ENCODE results near the gene DMBX1. TPM values are rescaled to one million over a fixed set of nuclear protein-coding genes. Genes with fewer than 3 reads are reported as not detected.

Gene DMBX1
- total RNA-seq, 4 donors from 2014 or later = not detected

GRCh38 chr1:46483589-46483988 lies 6.0 kb upstream of the DMBX1 start:
- Histone ChIP-seq H3K27ac (no peak overlapping the region), H3K36me3 (no peaks in the 10 kb centered on the region), H3K27me3 (peaks cover 87% of the 10 kb centered on the region), H3K9me3 (no peaks in the 10 kb centered on the region), H3K4me3 (no peak overlapping the region), H3K4me1 (peaks cover 0 to 2% (median 0%) of the 10 kb centered on the region in 4 donors)
- TF ChIP-seq POLR2AphosphoS5 (IDR thresholded peaks at IDR 0.05) (no peak), POLR2A (IDR thresholded peaks at IDR 0.05) (no peak), EP300 (IDR thresholded peaks at IDR 0.05; ENCODE audit: low read depth) (no peak)
- TF ChIP-seq, protein P1, sequence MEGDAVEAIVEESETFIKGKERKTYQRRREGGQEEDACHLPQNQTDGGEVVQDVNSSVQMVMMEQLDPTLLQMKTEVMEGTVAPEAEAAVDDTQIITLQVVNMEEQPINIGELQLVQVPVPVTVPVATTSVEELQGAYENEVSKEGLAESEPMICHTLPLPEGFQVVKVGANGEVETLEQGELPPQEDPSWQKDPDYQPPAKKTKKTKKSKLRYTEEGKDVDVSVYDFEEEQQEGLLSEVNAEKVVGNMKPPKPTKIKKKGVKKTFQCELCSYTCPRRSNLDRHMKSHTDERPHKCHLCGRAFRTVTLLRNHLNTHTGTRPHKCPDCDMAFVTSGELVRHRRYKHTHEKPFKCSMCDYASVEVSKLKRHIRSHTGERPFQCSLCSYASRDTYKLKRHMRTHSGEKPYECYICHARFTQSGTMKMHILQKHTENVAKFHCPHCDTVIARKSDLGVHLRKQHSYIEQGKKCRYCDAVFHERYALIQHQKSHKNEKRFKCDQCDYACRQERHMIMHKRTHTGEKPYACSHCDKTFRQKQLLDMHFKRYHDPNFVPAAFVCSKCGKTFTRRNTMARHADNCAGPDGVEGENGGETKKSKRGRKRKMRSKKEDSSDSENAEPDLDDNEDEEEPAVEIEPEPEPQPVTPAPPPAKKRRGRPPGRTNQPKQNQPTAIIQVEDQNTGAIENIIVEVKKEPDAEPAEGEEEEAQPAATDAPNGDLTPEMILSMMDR (IDR thresholded peaks at IDR 0.05) = no peak
- DNase-seq = no peak
- in situ Hi-C loops (cut with MboI; ENCODE audit: low pct_ligation_motif_present in 1 of 4, low pct_unique_long_range_greater_than_20kb in 1 of 4, low sequenced_read_pairs in 3 of 4) (no loop called here), intact Hi-C loops (cut with DNase I; ENCODE audit: low total_unique reads) (no loop called here)
- 88 to 90% methylated on average over 11 to 12 of the region's 12 CpGs for WGBS, 2 donors (ENCODE audit: low coverage in 1 of 2)

DNA sequence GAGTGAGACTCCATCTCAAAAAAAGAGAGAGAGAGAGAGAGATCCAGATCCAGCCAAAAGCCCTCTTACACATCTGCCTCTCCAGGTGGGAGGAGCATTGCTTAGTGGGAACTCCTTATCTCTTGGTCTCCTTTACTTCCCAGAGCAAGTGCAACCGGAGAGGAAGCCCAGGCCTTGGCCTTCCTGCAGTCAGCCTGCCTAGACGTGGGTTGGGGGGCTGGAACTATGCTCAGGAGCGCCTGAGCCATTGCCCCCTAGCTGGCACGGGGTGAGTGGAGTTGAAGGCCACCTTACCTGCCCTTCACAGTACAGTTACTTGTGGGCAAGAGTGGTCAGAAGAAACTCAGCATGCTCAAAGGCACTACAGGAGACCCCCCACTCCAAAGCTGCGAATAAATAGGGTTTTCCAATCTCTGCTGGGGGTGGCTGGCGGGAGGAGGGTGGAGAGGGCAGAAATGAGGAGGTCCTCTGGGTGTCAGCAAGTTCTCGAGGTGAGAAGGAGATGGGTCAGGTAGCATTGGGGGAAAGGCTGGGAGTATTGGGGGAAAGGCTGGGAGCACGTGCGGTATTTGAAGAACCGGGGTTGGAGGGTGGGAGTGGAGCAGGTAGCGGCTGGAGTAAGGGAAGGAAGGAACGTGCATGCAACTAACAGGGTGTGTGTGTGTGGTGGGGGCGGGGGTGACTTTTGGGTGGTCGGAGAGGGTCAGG lies 4.7 kb upstream of the DMBX1 start:
- intact Hi-C loops (cut with DNase I; ENCODE audit: low total_unique reads) (no loop called here), in situ Hi-C loops (cut with MboI; ENCODE audit: low pct_ligation_motif_present in 1 of 4, low pct_unique_long_range_greater_than_20kb in 1 of 4, low sequenced_read_pairs in 3 of 4) (no loop called here)
- Histone ChIP-seq H3K4me1 (peaks cover 4 to 12% (median 12%) of the 10 kb centered on the region in 4 donors), H3K36me3 (no peaks in the 10 kb centered on the region), H3K27me3 (peaks cover 89% of the 10 kb centered on the region), H3K9me3 (no peaks in the 10 kb centered on the region), H3K4me3 (no peak overlapping the region), H3K27ac (no peak overlapping the region)
- WGBS, 2 donors (ENCODE audit: low coverage in 1 of 2) = 35 to 54% methylated on average over 7 to 14 of the region's 14 CpGs
- DNase-seq = no peak
- TF ChIP-seq, protein P1 (IDR thresholded peaks at IDR 0.05) = no peak
- no peak for TF ChIP-seq POLR2AphosphoS5 (IDR thresholded peaks at IDR 0.05)
- no peak for TF ChIP-seq POLR2A (IDR thresholded peaks at IDR 0.05)
- TF ChIP-seq EP300 (IDR thresholded peaks at IDR 0.05; ENCODE audit: low read depth) = no peak

DNA sequence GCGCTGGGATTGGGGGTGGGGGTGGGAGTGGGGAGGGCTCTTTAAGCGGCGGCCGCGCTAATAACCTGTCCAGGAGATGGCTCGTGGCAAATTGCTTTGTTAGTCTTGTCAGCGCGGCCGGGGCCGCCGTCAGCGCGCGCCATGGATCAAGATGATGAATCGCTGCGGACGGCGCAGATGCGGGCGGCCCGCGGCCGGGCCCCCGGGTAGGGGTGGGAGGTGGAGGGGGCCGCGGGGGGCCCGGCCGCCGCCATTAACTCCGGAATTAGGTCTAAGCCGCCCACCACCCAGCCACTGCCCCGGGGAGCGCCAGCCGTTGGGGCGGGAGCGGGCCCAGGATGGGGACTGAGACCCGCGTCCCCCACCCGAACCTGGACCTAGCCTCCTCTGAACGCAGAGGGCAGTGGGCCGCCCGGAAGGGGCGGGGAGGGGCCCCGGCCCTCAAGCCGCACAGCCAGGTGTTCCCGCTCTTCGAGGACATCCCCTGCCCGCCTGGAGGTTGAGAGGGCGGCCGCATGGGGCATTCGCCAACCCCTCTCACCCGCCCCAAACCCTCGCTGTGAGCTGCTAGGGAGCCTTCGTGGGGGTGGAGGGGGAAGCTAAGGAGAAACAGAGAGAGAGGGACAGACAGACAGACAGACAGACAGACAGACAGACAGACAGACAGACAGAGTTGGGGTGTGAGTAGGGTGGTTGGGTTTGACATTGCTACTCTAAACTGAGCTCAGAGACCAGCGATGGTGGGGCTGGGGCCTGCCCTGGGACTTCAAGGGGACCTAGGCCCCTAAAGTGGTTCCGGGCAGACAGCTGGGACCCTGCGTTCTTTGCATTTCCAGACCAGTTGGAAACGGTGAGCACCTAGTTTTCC lies 3.8 kb upstream of the DMBX1 start:
- intact Hi-C loops (cut with DNase I; ENCODE audit: low total_unique reads) (no loop called here), in situ Hi-C loops (cut with MboI; ENCODE audit: low pct_ligation_motif_present in 1 of 4, low pct_unique_long_range_greater_than_20kb in 1 of 4, low sequenced_read_pairs in 3 of 4) (no loop called here)
- Histone ChIP-seq H3K27me3 (peaks cover 91% of the 10 kb centered on the region), H3K36me3 (no peaks in the 10 kb centered on the region), H3K27ac (no peak overlapping the region), H3K4me1 (peaks cover 11 to 21% (median 18%) of the 10 kb centered on the region in 4 donors), H3K9me3 (no peaks in the 10 kb centered on the region), H3K4me3 (no peak overlapping the region)
- DNase-seq = no peak
- TF ChIP-seq POLR2AphosphoS5 (IDR thresholded peaks at IDR 0.05) = no peak
- no peak for TF ChIP-seq POLR2A (IDR thresholded peaks at IDR 0.05)
- no peak for TF ChIP-seq EP300 (IDR thresholded peaks at IDR 0.05; ENCODE audit: low read depth)
- WGBS, 2 donors (ENCODE audit: low coverage in 1 of 2) = 19% methylated on average over 50 of the region's 58 CpGs; no CpG with 5 or more reads in 1 of the 2 donors

- peaks cover 11 to 24% (median 20%) of the 10 kb centered on the region in 4 donors for H3K4me1 ChIP-seq
- WGBS, 2 donors (ENCODE audit: low coverage in 1 of 2) = 80 to 82% methylated on average over 6 to 8 of the region's 8 CpGs
Measured at GRCh38 chr1:46486432-46487015, 3.1 kb upstream of the DMBX1 start.

More at GRCh38 chr1:46486432-46487015, 3.1 kb upstream of the DMBX1 start:
- in situ Hi-C loops (cut with MboI; ENCODE audit: low pct_ligation_motif_present in 1 of 4, low pct_unique_long_range_greater_than_20kb in 1 of 4, low sequenced_read_pairs in 3 of 4) (no loop called here), intact Hi-C loops (cut with DNase I; ENCODE audit: low total_unique reads) (no loop called here)
- TF ChIP-seq POLR2AphosphoS5 (IDR thresholded peaks at IDR 0.05) (no peak), POLR2A (IDR thresholded peaks at IDR 0.05) (no peak), EP300 (IDR thresholded peaks at IDR 0.05; ENCODE audit: low read depth) (no peak)
- TF ChIP-seq, protein P1 (IDR thresholded peaks at IDR 0.05) = no peak
- H3K36me3 ChIP-seq = no peaks in the 10 kb centered on the region
- no peak overlapping the region for H3K4me3 ChIP-seq
- H3K27ac ChIP-seq = no peak overlapping the region
- H3K9me3 ChIP-seq = no peaks in the 10 kb centered on the region
- no peak for DNase-seq
- H3K27me3 ChIP-seq = peaks cover 91% of the 10 kb centered on the region
